ENCODE measurements around the gene TGFBR3L. TPM values are rescaled to one million over a fixed set of nuclear protein-coding genes. Genes with fewer than 3 reads are reported as not detected.

The TGFBR3L gene
- total and polyA plus RNA-seq, 2 of the 13 experiments (the other 11 are each of a cell fraction or from before 2014, with no cell fraction given): 0.20 to 1.0 TPM

GRCh38 chr19:7920519-7921301 lies 6.1 kb downstream of the TGFBR3L start (continued):
- TF ChIP-seq HMGXB3 (CRISPR knock-in tag; IDR thresholded peaks at IDR 0.05; ENCODE audit: borderline replicate concordance): no peak
- TF ChIP-seq IRF9 (CRISPR knock-in tag; IDR thresholded peaks at IDR 0.05; ENCODE audit: borderline replicate concordance): no peak
- TF ChIP-seq SALL1 (CRISPR knock-in tag; IDR thresholded peaks at IDR 0.05): 0 out of 2 replicates have a peak, but pooled peaks have one; percentile 12
- no peak for TF ChIP-seq ZNF567 (CRISPR knock-in tag; IDR thresholded peaks at IDR 0.05; ENCODE audit: borderline replicate concordance)
- no peak for TF ChIP-seq NPAS2 (CRISPR knock-in tag; IDR thresholded peaks at IDR 0.05; ENCODE audit: borderline replicate concordance)
- TF ChIP-seq PCBP2 (optimal IDR thresholded peaks at IDR 0.05; ENCODE audit: low read depth, low read length, poor library complexity, severe bottlenecking): no peak
- TF ChIP-seq ZNF652 (CRISPR knock-in tag; IDR thresholded peaks at IDR 0.05; ENCODE audit: borderline replicate concordance, low read depth): no peak
- TF ChIP-seq ZSCAN21 (CRISPR knock-in tag; IDR thresholded peaks at IDR 0.05; ENCODE audit: borderline replicate concordance): 0 out of 2 replicates have a peak, but pooled peaks have one; percentile 21
- TF ChIP-seq MAZ (IDR thresholded peaks at IDR 0.05; ENCODE audit: borderline replicate concordance, low read depth, low read length): no peak
- no peak for TF ChIP-seq MAZ (CRISPR knock-in tag; IDR thresholded peaks at IDR 0.05; ENCODE audit: low read depth)
- no peak for TF ChIP-seq KAT2B (IDR thresholded peaks at IDR 0.05; ENCODE audit: borderline replicate concordance, low read depth, low read length)
- TF ChIP-seq TFDP2 (CRISPR knock-in tag; IDR thresholded peaks at IDR 0.05): no peak
- TF ChIP-seq GMEB1 (CRISPR knock-in tag; IDR thresholded peaks at IDR 0.05; ENCODE audit: borderline replicate concordance): 0 out of 2 replicates have a peak, but pooled peaks have one; percentile 6
- TF ChIP-seq PHF20 (CRISPR knock-in tag; IDR thresholded peaks at IDR 0.05): 0 out of 2 replicates have a peak, but pooled peaks have one; percentile 3
- TF ChIP-seq ARNTL (CRISPR knock-in tag; IDR thresholded peaks at IDR 0.05): 0 out of 2 replicates have a peak, but pooled peaks have one; percentile 24
- TF ChIP-seq ATRX (CRISPR knock-in tag; IDR thresholded peaks at IDR 0.05; ENCODE audit: borderline replicate concordance): no peak
- TF ChIP-seq AGO2 (optimal IDR thresholded peaks at IDR 0.05; ENCODE audit: low read depth, low read length): peak; percentile 29
- no peak for TF ChIP-seq NFKB2 (CRISPR knock-in tag; IDR thresholded peaks at IDR 0.05; ENCODE audit: borderline replicate concordance)
- TF ChIP-seq IRF2 (CRISPR knock-in tag; IDR thresholded peaks at IDR 0.05): no peak
- TF ChIP-seq DRAP1 (CRISPR knock-in tag; IDR thresholded peaks at IDR 0.05): peak; percentile 33; the same call in 1 of the 2 replicates

Measured in HepG2 (cell line).